BLaER1 (cell line): ENCODE data around the gene PPT1.

Experiments
- H3K27ac ChIP-seq: shearing (Covaris generic); formaldehyde crosslinking; 2 replicates; pipeline ENCODE4 v1.8.1; 2022
- H3K27me3 ChIP-seq: shearing (Covaris generic); formaldehyde crosslinking; 2 replicates; pipeline ENCODE4 v1.8.1; 2022
- H3K36me3 ChIP-seq: shearing (Covaris generic); formaldehyde crosslinking; 2 replicates; pipeline ENCODE4 v1.8.1; 2022
- H3K4me1 ChIP-seq: shearing (Covaris generic); formaldehyde crosslinking; 2 replicates; pipeline ENCODE4 v1.8.1; 2022
- H3K4me2 ChIP-seq: shearing (Covaris generic); formaldehyde crosslinking; 2 replicates; pipeline ENCODE4 v1.8.1; 2022
- H3K4me3 ChIP-seq: shearing (Covaris generic); formaldehyde crosslinking; 2 replicates; pipeline ENCODE4 v1.8.1; 2022
- H3K9ac ChIP-seq: shearing (Covaris generic); formaldehyde crosslinking; 2 replicates; pipeline ENCODE4 v1.8.1; 2022
- H3K9me3 ChIP-seq: shearing (Covaris generic); formaldehyde crosslinking; 2 replicates; pipeline ENCODE4 v1.8.1; 2022
- H4K20me1 ChIP-seq: shearing (Covaris generic); formaldehyde crosslinking; 2 replicates; pipeline ENCODE4 v1.8.1; 2022
- Cebpa-rat ChIP-seq: shearing (Covaris generic); IDR thresholded peaks from 2 replicates; pipeline ENCODE4 v1.8.1; 2022

The PPT1 gene

DNA sequence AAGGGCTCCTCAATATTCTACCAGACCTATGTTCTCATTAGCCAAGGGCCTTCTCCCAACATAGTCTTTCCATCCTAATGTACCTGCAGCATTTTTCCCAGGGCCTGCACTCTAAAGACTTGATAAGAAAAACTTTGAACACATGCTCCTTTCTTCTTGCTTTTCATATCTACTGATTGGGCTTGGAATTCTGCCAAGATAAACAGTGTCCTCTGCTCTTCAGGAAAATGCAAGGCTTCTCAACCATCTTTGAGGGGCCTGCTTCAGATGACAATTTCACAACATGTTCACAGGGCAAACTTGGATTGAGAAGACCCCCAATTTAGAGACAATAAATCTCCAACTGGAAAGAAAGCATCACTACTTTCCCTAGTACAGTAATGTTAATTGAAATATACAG is 25.8 kb upstream of the PPT1 start:
- Histone ChIP-seq H3K4me3 (no peak overlapping the region), H3K9ac (no peak overlapping the region), H3K4me1 (no peaks in the 10 kb centered on the region), H3K27ac (no peak overlapping the region), H3K27me3 (no peaks in the 10 kb centered on the region), H4K20me1 (no peaks in the 10 kb centered on the region), H3K9me3 (no peaks in the 10 kb centered on the region), H3K36me3 (no peaks in the 10 kb centered on the region), H3K4me2 (no peak overlapping the region)
- no peak for TF ChIP-seq Cebpa-rat

DNA sequence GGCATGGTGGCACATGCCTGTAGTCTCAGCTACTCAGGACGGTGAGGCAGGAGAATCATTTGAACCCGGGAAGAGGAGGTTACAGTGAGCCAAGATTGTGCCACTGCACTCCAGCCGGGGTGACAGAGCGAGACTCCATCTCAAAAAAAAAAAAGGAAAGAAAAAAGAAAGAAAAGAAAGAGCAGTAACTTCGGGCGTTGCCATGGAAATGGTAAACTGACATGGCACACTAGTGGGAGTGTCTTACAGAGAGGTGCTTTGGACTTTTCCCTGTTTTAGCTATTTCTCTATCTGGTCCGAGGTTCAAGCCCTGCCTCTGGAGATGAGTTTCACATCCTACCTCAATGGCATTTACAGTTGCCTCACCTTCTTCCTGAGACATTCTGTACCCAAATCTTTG is 23.1 kb upstream of the PPT1 start:
- Histone ChIP-seq H3K4me1 (no peaks in the 10 kb centered on the region), H4K20me1 (no peaks in the 10 kb centered on the region), H3K9ac (no peak overlapping the region), H3K27me3 (no peaks in the 10 kb centered on the region), H3K36me3 (no peaks in the 10 kb centered on the region), H3K4me3 (no peak overlapping the region), H3K27ac (no peak overlapping the region), H3K4me2 (no peak overlapping the region), H3K9me3 (no peaks in the 10 kb centered on the region)
- no peak for TF ChIP-seq Cebpa-rat

DNA sequence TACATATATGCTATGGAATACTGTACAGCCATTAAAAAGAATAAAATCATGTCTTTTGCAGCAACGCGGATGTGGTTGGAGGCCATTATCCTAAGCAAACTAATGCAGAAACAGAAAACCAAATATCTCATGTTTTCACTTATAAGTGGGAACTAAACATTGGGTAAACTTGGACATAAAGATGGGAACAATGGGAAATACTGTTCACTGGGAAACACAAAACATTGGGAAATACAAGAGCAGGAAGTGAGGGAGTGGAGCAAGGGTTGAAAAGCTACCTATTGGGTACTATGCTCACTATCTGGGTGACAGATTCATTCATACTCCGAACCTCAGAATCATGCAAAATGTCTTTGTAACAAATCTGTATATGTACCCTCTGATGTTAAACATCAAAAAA is 17.3 kb upstream of the PPT1 start:
- Histone ChIP-seq H3K9ac (no peak overlapping the region), H3K9me3 (peaks cover 21% of the 10 kb centered on the region), H4K20me1 (no peaks in the 10 kb centered on the region), H3K36me3 (no peaks in the 10 kb centered on the region), H3K27ac (no peak overlapping the region), H3K27me3 (no peaks in the 10 kb centered on the region), H3K4me2 (no peak overlapping the region), H3K4me1 (no peaks in the 10 kb centered on the region), H3K4me3 (no peak overlapping the region)
- no peak for TF ChIP-seq Cebpa-rat

DNA sequence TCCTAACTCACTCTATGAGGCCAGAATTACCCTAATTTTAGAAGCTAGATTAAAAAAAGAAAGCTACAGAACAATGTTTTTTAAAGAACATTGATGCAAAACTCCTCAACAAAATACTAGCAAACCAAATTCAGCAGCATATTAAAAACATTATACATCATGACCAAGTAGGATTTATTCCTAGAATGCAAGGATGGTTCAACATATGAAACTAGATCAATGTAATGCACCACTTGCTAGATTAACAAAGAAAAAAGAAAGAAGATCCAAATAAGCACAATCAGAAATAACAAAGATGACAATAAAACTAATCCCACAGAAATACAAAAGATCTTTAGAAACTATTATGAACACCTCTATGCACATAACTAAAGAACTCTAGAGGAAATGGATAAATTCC is 13.3 kb upstream of the PPT1 start:
- H3K27ac ChIP-seq: no peak overlapping the region
- H3K4me3 ChIP-seq: no peak overlapping the region
- peaks cover 24% of the 10 kb centered on the region for H3K9me3 ChIP-seq
- TF ChIP-seq Cebpa-rat: no peak
- H4K20me1 ChIP-seq: no peaks in the 10 kb centered on the region
- H3K4me2 ChIP-seq: no peak overlapping the region
- H3K4me1 ChIP-seq: no peaks in the 10 kb centered on the region
- H3K36me3 ChIP-seq: no peaks in the 10 kb centered on the region
- no peak overlapping the region for H3K9ac ChIP-seq
- no peaks in the 10 kb centered on the region for H3K27me3 ChIP-seq

DNA sequence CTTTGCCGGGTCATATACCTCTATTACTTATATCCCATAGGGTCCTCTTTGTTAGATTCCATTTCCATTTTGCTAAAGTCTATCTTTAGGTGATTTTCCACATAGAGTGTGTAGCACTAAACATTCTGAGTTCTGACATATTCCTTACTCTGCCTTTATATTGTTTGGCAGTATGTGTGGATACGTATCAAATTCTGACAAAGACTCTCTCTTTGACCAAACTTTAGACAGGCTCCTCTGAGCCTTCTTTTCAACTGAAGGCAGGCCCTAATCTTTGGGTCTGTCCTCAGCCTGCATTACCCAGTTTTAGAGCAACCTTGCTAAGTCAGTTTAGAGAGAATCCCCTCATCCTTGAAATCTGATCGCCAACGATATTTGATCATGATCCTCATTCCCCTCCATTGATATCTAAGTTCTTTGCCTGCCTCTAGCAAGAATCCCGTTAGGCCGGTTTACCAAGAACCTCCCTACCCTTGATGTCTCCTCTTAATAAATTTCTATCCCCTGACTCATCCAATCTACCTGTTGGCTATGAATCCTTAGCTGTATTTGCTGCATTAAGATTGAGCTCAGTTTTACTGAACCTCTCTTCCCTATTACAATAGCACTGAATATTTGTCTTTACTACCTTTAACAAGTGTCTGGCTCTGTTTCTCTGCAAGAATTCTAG is 10.4 kb upstream of the PPT1 start:
- no peak overlapping the region for H3K9ac ChIP-seq
- peaks cover 36% of the 10 kb centered on the region for H3K9me3 ChIP-seq
- no peaks in the 10 kb centered on the region for H3K4me1 ChIP-seq
- no peak overlapping the region for H3K27ac ChIP-seq
- H3K4me3 ChIP-seq: no peak overlapping the region
- no peaks in the 10 kb centered on the region for H3K36me3 ChIP-seq
- H3K27me3 ChIP-seq: no peaks in the 10 kb centered on the region
- no peaks in the 10 kb centered on the region for H4K20me1 ChIP-seq
- TF ChIP-seq Cebpa-rat: no peak
- H3K4me2 ChIP-seq: no peak overlapping the region

DNA sequence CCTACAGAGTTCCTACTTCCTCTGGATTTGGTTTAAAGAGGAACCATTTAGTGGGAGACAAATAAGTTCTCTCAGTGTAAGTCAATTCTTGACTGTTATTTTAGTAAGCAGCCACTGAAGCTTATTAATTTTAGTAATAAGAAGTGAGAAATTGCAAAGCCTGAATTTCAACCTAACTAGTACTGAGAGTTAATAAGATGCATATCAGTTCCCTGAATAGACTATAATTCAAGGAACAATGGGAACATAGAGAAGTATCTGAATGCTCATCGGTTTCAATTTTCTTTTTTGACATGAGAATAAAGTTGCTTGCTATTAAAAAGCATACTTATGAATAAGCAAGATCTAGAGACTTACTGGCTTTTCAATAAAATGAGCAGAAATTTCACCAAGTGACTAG is 8.0 kb upstream of the PPT1 start:
- Histone ChIP-seq H4K20me1 (no peaks in the 10 kb centered on the region), H3K9ac (no peak overlapping the region), H3K9me3 (peaks cover 29% of the 10 kb centered on the region), H3K4me1 (no peaks in the 10 kb centered on the region), H3K27ac (no peak overlapping the region), H3K36me3 (no peaks in the 10 kb centered on the region), H3K27me3 (no peaks in the 10 kb centered on the region), H3K4me2 (no peak overlapping the region), H3K4me3 (no peak overlapping the region)
- TF ChIP-seq Cebpa-rat: no peak

DNA sequence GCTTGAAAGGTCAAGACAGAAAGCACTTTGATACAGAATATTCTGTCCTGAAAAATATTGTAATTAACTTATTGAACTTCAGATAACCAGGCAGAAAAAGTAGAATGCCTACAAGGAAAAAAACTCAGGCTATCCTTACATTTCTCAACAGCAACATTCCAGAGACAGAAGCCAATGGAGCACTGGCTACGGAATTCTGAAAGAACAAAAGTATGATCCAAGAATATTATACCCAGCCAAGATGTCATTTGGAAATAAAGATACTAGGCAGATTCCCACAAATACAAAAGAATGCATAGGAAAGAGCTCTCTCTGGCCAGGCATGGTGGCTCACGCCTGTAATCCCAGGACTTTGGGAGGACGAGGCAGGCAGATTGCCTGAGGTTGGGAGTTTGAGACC is 5.8 kb upstream of the PPT1 start:
- Histone ChIP-seq H3K4me2 (no peak overlapping the region), H3K27me3 (no peaks in the 10 kb centered on the region), H3K4me1 (peaks cover under 1% of the 10 kb centered on the region; the same call in 1 of the 2 replicates), H3K36me3 (no peaks in the 10 kb centered on the region), H3K9ac (no peak overlapping the region), H3K27ac (no peak overlapping the region), H3K4me3 (no peak overlapping the region), H4K20me1 (no peaks in the 10 kb centered on the region), H3K9me3 (peaks cover 20% of the 10 kb centered on the region)
- no peak for TF ChIP-seq Cebpa-rat

DNA sequence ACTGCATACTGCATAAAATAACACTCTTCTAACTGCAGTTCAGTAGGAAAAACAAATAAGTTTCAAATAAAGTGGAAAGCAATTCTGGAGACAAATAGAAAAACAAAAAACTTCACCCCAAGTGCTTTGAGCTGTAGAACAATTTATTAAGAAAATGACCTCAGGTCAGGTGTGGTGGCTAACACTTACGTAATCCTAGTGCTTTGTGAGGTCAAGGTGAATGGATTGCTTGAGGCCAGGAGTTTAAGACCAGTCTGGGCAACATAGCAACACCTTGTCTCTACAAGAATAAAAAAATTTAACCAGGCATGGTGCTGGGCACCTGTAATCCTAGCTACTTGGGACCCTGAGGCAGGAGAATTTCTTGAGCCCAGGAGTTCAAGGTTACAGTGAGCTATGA is 5.0 kb upstream of the PPT1 start:
- no peak overlapping the region for H3K4me2 ChIP-seq
- no peak overlapping the region for H3K4me3 ChIP-seq
- H3K36me3 ChIP-seq: no peaks in the 10 kb centered on the region
- no peaks in the 10 kb centered on the region for H3K27me3 ChIP-seq
- H4K20me1 ChIP-seq: no peaks in the 10 kb centered on the region
- H3K27ac ChIP-seq: no peak overlapping the region
- peaks cover 6% of the 10 kb centered on the region for H3K4me1 ChIP-seq
- no peak overlapping the region for H3K9ac ChIP-seq
- TF ChIP-seq Cebpa-rat: no peak
- peaks cover 20% of the 10 kb centered on the region for H3K9me3 ChIP-seq

DNA sequence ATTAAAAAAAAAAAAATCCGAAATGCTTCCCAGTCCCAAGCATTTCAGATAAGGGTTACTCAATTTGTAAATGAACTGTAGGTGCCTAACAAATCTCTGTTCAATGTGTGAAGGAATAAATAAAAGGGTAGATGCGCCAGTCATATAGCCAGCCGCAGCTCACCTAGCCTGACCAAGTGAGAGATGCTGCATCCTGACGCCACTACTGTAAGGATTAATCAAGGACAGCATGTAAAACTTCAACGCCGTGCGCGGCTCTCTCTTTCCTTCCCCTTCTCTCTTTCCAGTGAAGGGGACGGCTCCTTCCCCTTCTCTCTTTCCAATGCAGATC is 441 bp downstream of the PPT1 start:
- peak overlapping the region; percentile 81 for H3K9ac ChIP-seq
- TF ChIP-seq Cebpa-rat: no peak
- peaks cover 27% of the 10 kb centered on the region for H3K36me3 ChIP-seq
- peaks cover 34% of the 10 kb centered on the region for H3K4me1 ChIP-seq
- H3K4me3 ChIP-seq: peak overlapping the region; percentile 79
- no peaks in the 10 kb centered on the region for H4K20me1 ChIP-seq
- H3K27me3 ChIP-seq: no peaks in the 10 kb centered on the region
- H3K4me2 ChIP-seq: peak overlapping the region; percentile 96
- peak overlapping the region; percentile 68 for H3K27ac ChIP-seq
- no peaks in the 10 kb centered on the region; the same call in 1 of the 2 replicates for H3K9me3 ChIP-seq

DNA sequence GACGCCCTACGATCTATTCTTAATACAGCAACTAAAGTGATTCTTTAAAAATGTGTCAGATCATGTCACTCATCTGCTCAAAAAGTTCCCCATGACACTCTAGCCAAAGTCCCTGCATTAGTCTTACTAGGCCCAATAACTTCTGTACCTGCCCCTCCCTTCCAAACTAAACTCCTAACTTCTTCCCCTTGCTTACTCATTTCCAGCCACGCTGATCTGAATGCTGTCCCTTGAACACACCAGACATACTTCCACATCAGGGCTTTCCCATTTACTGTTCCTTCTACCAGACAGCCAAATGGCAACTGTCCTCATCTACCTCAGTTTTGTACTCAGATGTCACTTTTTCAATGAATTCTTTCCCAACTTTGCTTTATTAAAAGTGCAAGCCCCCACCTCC is 1.2 kb downstream of the PPT1 start:
- no peak overlapping the region for H3K9ac ChIP-seq
- peaks cover 34% of the 10 kb centered on the region for H3K4me1 ChIP-seq
- peak overlapping the region; percentile 96 for H3K4me2 ChIP-seq
- H4K20me1 ChIP-seq: no peaks in the 10 kb centered on the region
- H3K27ac ChIP-seq: no peak overlapping the region
- TF ChIP-seq Cebpa-rat: no peak
- no peaks in the 10 kb centered on the region for H3K27me3 ChIP-seq
- no peak overlapping the region for H3K4me3 ChIP-seq
- H3K9me3 ChIP-seq: no peaks in the 10 kb centered on the region
- peaks cover 35% of the 10 kb centered on the region for H3K36me3 ChIP-seq
